Coronary artery (tissue), 2 donors: ENCODE data around the gene TGIF1.
A peak's percentile ranks its signal among the peaks of the same experiment; 100 is the strongest.

Experiments
- DNase-seq: peaks from one replicate; pipeline ENCODE4 v3.0.0-alpha.2; 2017; ENCODE audit warnings: low spot score
- H3K27ac ChIP-seq, 2 donors: fragments of 200-600 bp; sonication (generic); one replicate each; pipeline ENCODE4 v1.5.1; 2016 to 2019
- H3K4me3 ChIP-seq: fragments of 200-600 bp; sonication (generic); 2 replicates; pipeline ENCODE4 v1.5.1; 2016; ENCODE audit warnings: mild to moderate bottlenecking, moderate library complexity
- CTCF ChIP-seq: fragments of 200-600 bp; sonication (generic); IDR thresholded peaks from one replicate; pipeline ENCODE4 v1.5.1; 2019; ENCODE audit warnings: antibody characterized with exemption

TGIF1 gene

GRCh38 chr18:3451989-3452749 is 2.2 kb downstream of the TGIF1 start:
- TF ChIP-seq CTCF: no peak
- Histone ChIP-seq H3K27ac (peak overlapping the region; percentile 97), H3K4me3 (peak overlapping the region; percentile 77)
- peak; percentile 78 for DNase-seq

DNA sequence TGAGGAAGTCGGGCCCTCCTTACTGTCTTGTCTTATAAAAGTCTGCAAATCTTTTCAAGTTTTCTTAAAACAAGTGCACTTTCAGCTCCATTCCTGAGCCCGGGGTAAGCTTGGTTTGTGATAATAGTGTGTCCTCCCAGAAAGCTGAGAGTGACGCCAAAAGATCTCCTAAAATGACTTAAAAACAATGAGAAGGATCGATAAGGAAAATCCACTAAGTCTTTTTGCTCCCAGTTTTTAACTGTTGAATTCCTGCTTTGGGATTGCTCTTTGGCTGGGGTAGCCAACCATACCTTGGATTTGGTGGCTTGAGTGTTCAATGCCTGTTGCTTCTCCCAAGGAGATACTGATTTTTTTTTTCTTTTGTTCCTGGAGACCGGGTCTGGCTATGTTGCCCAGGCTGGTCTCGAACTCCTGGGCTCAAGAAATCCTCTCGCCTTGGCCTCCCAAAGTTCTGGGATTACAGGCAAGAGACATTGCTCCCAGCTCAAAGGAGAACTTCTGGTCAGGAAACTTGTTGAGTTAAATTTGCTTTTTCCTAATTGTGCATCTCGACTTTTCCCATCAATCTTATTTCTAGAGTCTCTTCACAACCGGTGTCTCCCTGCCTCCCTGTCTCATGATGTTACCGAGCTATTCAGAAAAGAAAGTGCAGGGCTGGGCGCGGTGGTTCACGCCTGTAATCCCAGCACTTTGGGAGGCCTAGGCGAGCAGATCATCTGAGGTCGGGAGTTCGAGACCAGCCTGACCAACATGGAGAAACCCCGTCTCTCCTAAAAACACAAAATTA is 3.0 kb downstream of the TGIF1 start:
- Histone ChIP-seq H3K27ac (peak overlapping the region; percentile 97), H3K4me3 (peak overlapping the region; percentile 77)
- no peak for TF ChIP-seq CTCF
- DNase-seq: no peak

DNA sequence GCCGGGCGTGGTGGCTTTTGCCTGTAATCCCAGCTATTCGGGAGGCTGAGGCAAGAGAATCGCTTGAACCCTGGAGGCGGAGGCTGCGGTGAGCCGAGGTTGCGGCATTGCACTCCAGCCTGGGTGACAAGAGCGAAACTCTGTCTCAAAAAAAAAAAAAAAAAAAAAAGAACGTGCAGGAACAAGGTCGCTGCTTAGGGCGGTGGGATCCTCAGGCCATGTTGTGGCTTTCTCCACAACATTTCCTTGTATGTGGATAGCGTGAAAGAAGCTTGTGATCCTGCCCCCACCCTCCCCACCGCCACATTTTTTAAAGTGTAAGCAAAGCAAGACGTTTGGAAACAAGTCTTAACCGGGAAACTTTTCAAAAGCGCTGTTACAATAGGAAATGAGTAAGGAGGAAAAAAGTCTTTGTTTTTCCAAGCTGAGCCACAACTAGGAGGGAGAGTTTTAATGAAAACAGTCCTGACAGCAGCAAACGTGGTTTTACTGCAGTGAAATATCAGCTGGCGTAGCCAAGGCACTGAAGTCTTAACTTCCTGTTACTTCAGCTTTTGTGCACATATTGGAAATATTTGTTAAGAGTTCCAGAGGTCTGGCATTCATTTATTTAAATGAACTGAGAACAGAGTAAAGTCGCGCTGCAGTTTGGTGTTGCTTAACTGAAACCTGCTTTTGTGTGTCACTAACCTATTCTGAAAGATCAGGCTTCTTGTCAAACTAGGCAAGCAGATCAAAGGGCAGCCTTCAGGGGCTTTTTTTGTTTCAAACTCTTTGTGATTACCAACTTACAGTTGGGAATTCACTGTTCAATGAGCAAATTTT is 3.8 kb downstream of the TGIF1 start:
- TF ChIP-seq CTCF: no peak
- DNase-seq: peak; percentile 80
- peak overlapping the region; percentile 77 for H3K4me3 ChIP-seq
- H3K27ac ChIP-seq: peak overlapping the region; percentile 97

DNA sequence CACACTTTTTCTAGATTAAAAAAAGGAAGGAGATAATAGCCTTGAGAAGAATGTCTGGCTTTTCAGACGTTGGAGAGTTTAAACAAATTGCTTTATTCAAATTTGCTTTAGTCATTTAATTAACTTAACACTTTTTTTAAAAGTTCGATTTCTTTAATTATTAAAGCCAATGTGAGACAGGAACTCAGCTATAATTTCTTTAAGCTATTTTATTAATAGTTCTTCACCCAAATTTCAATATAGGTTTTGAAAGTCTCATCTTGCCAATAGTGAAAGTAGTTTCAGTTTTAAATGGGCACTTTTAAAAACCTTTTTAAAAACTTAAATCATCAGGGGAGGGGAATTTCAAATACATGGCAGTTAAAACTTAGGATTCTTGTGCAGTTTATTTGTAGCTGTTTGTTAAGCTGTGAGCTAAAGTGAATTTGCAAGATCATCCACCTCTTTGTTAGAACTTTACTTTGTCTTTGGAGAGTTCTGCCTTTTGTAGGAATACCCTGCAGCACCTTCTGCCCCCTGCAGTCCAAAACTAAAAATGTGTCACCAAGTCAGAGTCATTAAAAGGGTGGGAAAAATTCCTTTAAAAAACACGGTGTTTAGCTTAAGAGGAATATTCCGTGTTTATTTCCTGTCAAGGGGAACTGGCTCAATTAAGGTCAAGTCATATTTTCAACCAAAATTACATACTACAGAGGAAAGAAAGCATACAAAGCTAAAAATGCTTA is 4.6 kb downstream of the TGIF1 start:
- H3K4me3 ChIP-seq: peak overlapping the region; percentile 77
- no peak for DNase-seq
- peak overlapping the region; percentile 97 for H3K27ac ChIP-seq
- peak; percentile 46 for TF ChIP-seq CTCF

GRCh38 chr18:3455090-3455635 is 5.2 kb downstream of the TGIF1 start:
- H3K4me3 ChIP-seq: peak overlapping the region; percentile 77
- no peak for DNase-seq
- no peak for TF ChIP-seq CTCF
- peak overlapping the region; percentile 97 for H3K27ac ChIP-seq
